ENCODE results near the gene SEMA4D.

Gene SEMA4D

GRCh38 chr9:89522959-89523285 lies 25.0 kb upstream of the SEMA4D start:
- no peak for TF ChIP-seq CTCF (conservative IDR thresholded peaks at IDR 0.05)
- no peak overlapping the region for H3K27ac ChIP-seq

- H3K27ac ChIP-seq = no peak overlapping the region
- TF ChIP-seq CTCF (conservative IDR thresholded peaks at IDR 0.05) = no peak
Observed at GRCh38 chr9:89522261-89522958, 24.5 kb upstream of the SEMA4D start.

- no peak overlapping the region for H3K27ac ChIP-seq
- TF ChIP-seq CTCF (conservative IDR thresholded peaks at IDR 0.05) = no peak
Observed at GRCh38 chr9:89519366-89519805, 21.5 kb upstream of the SEMA4D start.

- H3K27ac ChIP-seq = no peak overlapping the region
- no peak for TF ChIP-seq CTCF (conservative IDR thresholded peaks at IDR 0.05)
Observed at GRCh38 chr9:89518466-89519365, 20.8 kb upstream of the SEMA4D start.

GRCh38 chr9:89515416-89515815 lies 17.5 kb upstream of the SEMA4D start:
- TF ChIP-seq CTCF (conservative IDR thresholded peaks at IDR 0.05) = no peak
- no peak overlapping the region for H3K27ac ChIP-seq

GRCh38 chr9:89514956-89515355 lies 17.0 kb upstream of the SEMA4D start:
- no peak overlapping the region for H3K27ac ChIP-seq
- no peak for TF ChIP-seq CTCF (conservative IDR thresholded peaks at IDR 0.05)

GRCh38 chr9:89514337-89514736 lies 16.4 kb upstream of the SEMA4D start:
- H3K27ac ChIP-seq = no peak overlapping the region
- no peak for TF ChIP-seq CTCF (conservative IDR thresholded peaks at IDR 0.05)

Data from VCaP (cell line).